ENCODE data around the gene PRPS1L1. TPM values are rescaled to one million over a fixed set of nuclear protein-coding genes. Genes with fewer than 3 reads are reported as not detected.

PRPS1L1 gene
- total and polyA plus RNA-seq, 5 donors from 2014 or later, result not detected

GRCh38 chr7:18036783-18037182 is 9.1 kb upstream of the PRPS1L1 start:
- Histone ChIP-seq H3K9me3 (ENCODE audit: control insufficient read depth in 2 of 2, low read length in 2 of 2) (no peaks in the 10 kb centered on the region), H3K27ac (ENCODE audit: insufficient read depth, low read length, poor library complexity, severe bottlenecking) (no peak overlapping the region), H3K4me3 (ENCODE audit: low read depth, low read length) (no peak overlapping the region), H3K4me1 (ENCODE audit: control insufficient read depth, insufficient read depth, low read length, poor library complexity, severe bottlenecking) (no peaks in the 10 kb centered on the region), H3K27me3 (ENCODE audit: control insufficient read depth, insufficient read depth, low read length) (no peaks in the 10 kb centered on the region), H3K36me3 (ENCODE audit: control insufficient read depth, insufficient read depth, low read length) (no peaks in the 10 kb centered on the region)
- Mint-ChIP-seq H3K27me3 (peaks cover 11% of the 10 kb centered on the region), H3K27ac (no peak overlapping the region), H3K4me1 (no peaks in the 10 kb centered on the region), H3K9me3 (peaks cover 0 to 4% (median 0%) of the 10 kb centered on the region in 7 donors), H3K4me3 (no peak overlapping the region), H3K36me3 (no peaks in the 10 kb centered on the region)
- ATAC-seq (ENCODE audit: low read depth in 2 of 2) (no peak), DNase-seq (no peak)

- H3K27me3 ChIP-seq (ENCODE audit: control insufficient read depth, insufficient read depth, low read length), result peaks cover 2% of the 10 kb centered on the region
- DNase-seq (no peak), ATAC-seq (ENCODE audit: low read depth in 2 of 2) (no peak)
- no peak overlapping the region for H3K27ac ChIP-seq (ENCODE audit: insufficient read depth, low read length, poor library complexity, severe bottlenecking)
- H3K9me3 ChIP-seq (ENCODE audit: control insufficient read depth in 2 of 2, low read length in 2 of 2), result no peaks in the 10 kb centered on the region
- no peaks in the 10 kb centered on the region for H3K4me1 Mint-ChIP-seq
- peaks cover 0 to 2% (median 0%) of the 10 kb centered on the region in 7 donors for H3K9me3 Mint-ChIP-seq
- no peaks in the 10 kb centered on the region for H3K36me3 ChIP-seq (ENCODE audit: control insufficient read depth, insufficient read depth, low read length)
- no peak overlapping the region for H3K27ac Mint-ChIP-seq
- peaks cover 6% of the 10 kb centered on the region for H3K27me3 Mint-ChIP-seq
- H3K4me1 ChIP-seq (ENCODE audit: control insufficient read depth, insufficient read depth, low read length, poor library complexity, severe bottlenecking), result no peaks in the 10 kb centered on the region
- no peak overlapping the region for H3K4me3 ChIP-seq (ENCODE audit: low read depth, low read length)
- H3K36me3 Mint-ChIP-seq, result no peaks in the 10 kb centered on the region
- H3K4me3 Mint-ChIP-seq, result no peak overlapping the region
Observed at GRCh38 chr7:18030758-18031157, 3.1 kb upstream of the PRPS1L1 start.

- DNase-seq (no peak), ATAC-seq (ENCODE audit: low read depth in 2 of 2) (no peak)
- peaks cover 0 to 3% (median 0%) of the 10 kb centered on the region in 7 donors for H3K9me3 Mint-ChIP-seq
- H3K27ac ChIP-seq (ENCODE audit: insufficient read depth, low read length, poor library complexity, severe bottlenecking), result no peak overlapping the region
- no peaks in the 10 kb centered on the region for H3K4me1 ChIP-seq (ENCODE audit: control insufficient read depth, insufficient read depth, low read length, poor library complexity, severe bottlenecking)
- H3K4me3 ChIP-seq (ENCODE audit: low read depth, low read length), result no peak overlapping the region
- no peaks in the 10 kb centered on the region for H3K36me3 Mint-ChIP-seq
- no peaks in the 10 kb centered on the region for H3K36me3 ChIP-seq (ENCODE audit: control insufficient read depth, insufficient read depth, low read length)
- peaks cover 3% of the 10 kb centered on the region for H3K27me3 Mint-ChIP-seq
- H3K4me1 Mint-ChIP-seq, result no peaks in the 10 kb centered on the region
- H3K27me3 ChIP-seq (ENCODE audit: control insufficient read depth, insufficient read depth, low read length), result no peaks in the 10 kb centered on the region
- no peak overlapping the region for H3K4me3 Mint-ChIP-seq
- no peaks in the 10 kb centered on the region for H3K9me3 ChIP-seq (ENCODE audit: control insufficient read depth in 2 of 2, low read length in 2 of 2)
- no peak overlapping the region for H3K27ac Mint-ChIP-seq
Observed at GRCh38 chr7:18020138-18020715, 7.4 kb downstream of the PRPS1L1 start.

- peaks cover 0 to 3% (median 0%) of the 10 kb centered on the region in 7 donors for H3K9me3 Mint-ChIP-seq
- DNase-seq (no peak), ATAC-seq (ENCODE audit: low read depth in 2 of 2) (no peak)
- Histone ChIP-seq H3K4me3 (ENCODE audit: low read depth, low read length) (no peak overlapping the region), H3K9me3 (ENCODE audit: control insufficient read depth in 2 of 2, low read length in 2 of 2) (no peaks in the 10 kb centered on the region), H3K27ac (ENCODE audit: insufficient read depth, low read length, poor library complexity, severe bottlenecking) (no peak overlapping the region), H3K36me3 (ENCODE audit: control insufficient read depth, insufficient read depth, low read length) (no peaks in the 10 kb centered on the region), H3K27me3 (ENCODE audit: control insufficient read depth, insufficient read depth, low read length) (no peaks in the 10 kb centered on the region), H3K4me1 (ENCODE audit: control insufficient read depth, insufficient read depth, low read length, poor library complexity, severe bottlenecking) (no peaks in the 10 kb centered on the region)
- no peaks in the 10 kb centered on the region for H3K36me3 Mint-ChIP-seq
- H3K27me3 Mint-ChIP-seq, result peaks cover 4% of the 10 kb centered on the region
- H3K27ac Mint-ChIP-seq, result no peak overlapping the region
- H3K4me3 Mint-ChIP-seq, result no peak overlapping the region
- H3K4me1 Mint-ChIP-seq, result no peaks in the 10 kb centered on the region
Observed at GRCh38 chr7:18019555-18019954, 8.1 kb downstream of the PRPS1L1 start.

- DNase-seq, result no peak
- no peak for ATAC-seq (ENCODE audit: low read depth in 2 of 2)
- Mint-ChIP-seq H3K4me1 (no peaks in the 10 kb centered on the region), H3K36me3 (no peaks in the 10 kb centered on the region), H3K27ac (no peak overlapping the region), H3K4me3 (no peak overlapping the region), H3K9me3 (peaks cover 0 to 3% (median 0%) of the 10 kb centered on the region in 7 donors), H3K27me3 (peaks cover 4% of the 10 kb centered on the region)
- H3K36me3 ChIP-seq (ENCODE audit: control insufficient read depth, insufficient read depth, low read length), result no peaks in the 10 kb centered on the region
- H3K27me3 ChIP-seq (ENCODE audit: control insufficient read depth, insufficient read depth, low read length), result no peaks in the 10 kb centered on the region
- H3K4me3 ChIP-seq (ENCODE audit: low read depth, low read length), result no peak overlapping the region
- no peaks in the 10 kb centered on the region for H3K9me3 ChIP-seq (ENCODE audit: control insufficient read depth in 2 of 2, low read length in 2 of 2)
- H3K27ac ChIP-seq (ENCODE audit: insufficient read depth, low read length, poor library complexity, severe bottlenecking), result no peak overlapping the region
- H3K4me1 ChIP-seq (ENCODE audit: control insufficient read depth, insufficient read depth, low read length, poor library complexity, severe bottlenecking), result no peaks in the 10 kb centered on the region
Observed at GRCh38 chr7:18018296-18019215, 9.1 kb downstream of the PRPS1L1 start.

- Mint-ChIP-seq H3K4me3 (no peak overlapping the region), H3K36me3 (no peaks in the 10 kb centered on the region), H3K4me1 (no peaks in the 10 kb centered on the region), H3K27me3 (peaks cover 4% of the 10 kb centered on the region), H3K9me3 (peaks cover 0 to 3% (median 0%) of the 10 kb centered on the region in 7 donors), H3K27ac (no peak overlapping the region)
- Histone ChIP-seq H3K36me3 (ENCODE audit: control insufficient read depth, insufficient read depth, low read length) (no peaks in the 10 kb centered on the region), H3K9me3 (ENCODE audit: control insufficient read depth in 2 of 2, low read length in 2 of 2) (no peaks in the 10 kb centered on the region), H3K4me3 (ENCODE audit: low read depth, low read length) (no peak overlapping the region), H3K27me3 (ENCODE audit: control insufficient read depth, insufficient read depth, low read length) (no peaks in the 10 kb centered on the region), H3K4me1 (ENCODE audit: control insufficient read depth, insufficient read depth, low read length, poor library complexity, severe bottlenecking) (no peaks in the 10 kb centered on the region), H3K27ac (ENCODE audit: insufficient read depth, low read length, poor library complexity, severe bottlenecking) (no peak overlapping the region)
- DNase-seq (no peak), ATAC-seq (ENCODE audit: low read depth in 2 of 2) (no peak)
Observed at GRCh38 chr7:18016547-18017444, 10.8 kb downstream of the PRPS1L1 start.

- DNase-seq (no peak), ATAC-seq (ENCODE audit: low read depth in 2 of 2) (no peak)
- Histone ChIP-seq H3K36me3 (ENCODE audit: control insufficient read depth, insufficient read depth, low read length) (no peaks in the 10 kb centered on the region), H3K27me3 (ENCODE audit: control insufficient read depth, insufficient read depth, low read length) (no peaks in the 10 kb centered on the region), H3K4me3 (ENCODE audit: low read depth, low read length) (no peak overlapping the region), H3K9me3 (ENCODE audit: control insufficient read depth in 2 of 2, low read length in 2 of 2) (no peaks in the 10 kb centered on the region), H3K4me1 (ENCODE audit: control insufficient read depth, insufficient read depth, low read length, poor library complexity, severe bottlenecking) (no peaks in the 10 kb centered on the region), H3K27ac (ENCODE audit: insufficient read depth, low read length, poor library complexity, severe bottlenecking) (no peak overlapping the region)
- Mint-ChIP-seq H3K27me3 (peaks cover 4% of the 10 kb centered on the region), H3K4me3 (no peak overlapping the region), H3K27ac (no peak overlapping the region), H3K36me3 (no peaks in the 10 kb centered on the region), H3K9me3 (peaks cover 0 to 5% (median 0%) of the 10 kb centered on the region in 7 donors), H3K4me1 (no peaks in the 10 kb centered on the region)
Observed at GRCh38 chr7:18013936-18014335, 13.7 kb downstream of the PRPS1L1 start.

Measured in CD4-positive, CD25-positive, alpha-beta regulatory T cell (primary cell).